Fibroblast of lung (primary cell): ENCODE measurements around the gene SKIC8.

ENCODE experiments used
- EZH2 ChIP-seq: IDR thresholded peaks from 2 replicates; pipeline ENCODE4 v1.5.1; 2012; ENCODE audit warnings: low read length, control low read depth, mild to moderate bottlenecking; ENCODE audit errors: missing control alignments
- TF ChIP-seq, protein P1 (sequence below), 2 donors: IDR thresholded peaks in 1 of 2; conservative IDR thresholded peaks in 1 of 2; 1 replicate in 1 of 2; 2 replicates in 1 of 2; pipeline ENCODE4 v1.5.1; 2011 to 2012; ENCODE audit warnings: low read length in 2 of 2, control low read depth in 1 of 2, inconsistent platforms in 1 of 2, low read depth in 1 of 2, mild to moderate bottlenecking in 1 of 2

DNA sequence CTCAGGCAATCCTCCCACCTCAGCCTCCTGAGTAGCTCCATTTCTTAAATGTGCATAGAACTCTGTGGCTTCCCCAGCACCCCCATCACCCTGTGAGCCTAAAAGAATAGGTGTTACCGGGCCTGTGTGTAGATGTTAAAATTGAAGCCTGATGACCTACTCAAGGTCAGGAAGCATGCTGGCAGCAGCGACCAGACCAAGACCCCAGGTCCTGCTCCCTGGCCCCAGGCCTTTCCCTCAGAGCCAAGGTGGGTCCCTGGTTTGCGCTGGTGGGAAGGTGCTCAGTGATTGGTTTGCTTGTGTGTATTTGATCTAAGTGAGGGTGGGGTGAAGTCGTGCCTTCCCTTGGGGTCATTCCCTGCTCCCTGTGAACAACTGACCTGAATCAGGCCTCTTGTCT lies 22.4 kb upstream of the SKIC8 start:
- TF ChIP-seq, protein P1, sequence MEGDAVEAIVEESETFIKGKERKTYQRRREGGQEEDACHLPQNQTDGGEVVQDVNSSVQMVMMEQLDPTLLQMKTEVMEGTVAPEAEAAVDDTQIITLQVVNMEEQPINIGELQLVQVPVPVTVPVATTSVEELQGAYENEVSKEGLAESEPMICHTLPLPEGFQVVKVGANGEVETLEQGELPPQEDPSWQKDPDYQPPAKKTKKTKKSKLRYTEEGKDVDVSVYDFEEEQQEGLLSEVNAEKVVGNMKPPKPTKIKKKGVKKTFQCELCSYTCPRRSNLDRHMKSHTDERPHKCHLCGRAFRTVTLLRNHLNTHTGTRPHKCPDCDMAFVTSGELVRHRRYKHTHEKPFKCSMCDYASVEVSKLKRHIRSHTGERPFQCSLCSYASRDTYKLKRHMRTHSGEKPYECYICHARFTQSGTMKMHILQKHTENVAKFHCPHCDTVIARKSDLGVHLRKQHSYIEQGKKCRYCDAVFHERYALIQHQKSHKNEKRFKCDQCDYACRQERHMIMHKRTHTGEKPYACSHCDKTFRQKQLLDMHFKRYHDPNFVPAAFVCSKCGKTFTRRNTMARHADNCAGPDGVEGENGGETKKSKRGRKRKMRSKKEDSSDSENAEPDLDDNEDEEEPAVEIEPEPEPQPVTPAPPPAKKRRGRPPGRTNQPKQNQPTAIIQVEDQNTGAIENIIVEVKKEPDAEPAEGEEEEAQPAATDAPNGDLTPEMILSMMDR (conservative IDR thresholded peaks at IDR 0.05 in 1 of 2, IDR thresholded peaks at IDR 0.05 in 1 of 2; ENCODE audit: low read depth in 1 of 2, low read length in 2 of 2) = no peak
- no peak for TF ChIP-seq EZH2
